ENCODE data around the gene OSBPL3. TPM values are rescaled to one million over a fixed set of nuclear protein-coding genes. Genes with fewer than 3 reads are reported as not detected.

The OSBPL3 gene
- total and polyA plus RNA-seq, 2 donors (not counting 1 experiment from before 2014, with no cell fraction given): 13.5 to 67.6 TPM

- DNase-seq (no peak), ATAC-seq (ENCODE audit: low read depth) (no peak)
- Mint-ChIP-seq H3K4me1 (no peaks in the 10 kb centered on the region), H3K27me3 (peaks cover 4% of the 10 kb centered on the region), H3K4me3 (no peak overlapping the region), H3K27ac (no peak overlapping the region), H3K9me3 (ENCODE audit: insufficient read depth) (peaks cover 2% of the 10 kb centered on the region)
- CTCF ChIA-PET: interaction anchor here (1.3 kb wide), 1 partner anchor 187 kb away, joined by 4 read pairs; no protein-coding TSS in a partner anchor
- H3K27me3 ChIP-seq (replicated peaks in 1 of 4; ENCODE audit: control extremely low read depth in 1 of 4, control insufficient read depth in 3 of 4, insufficient read depth in 4 of 4, low read length in 3 of 4): peaks cover 0 to 3% (median 0%) of the 10 kb centered on the region in 4 experiments
- no peaks in the 10 kb centered on the region for H4K20me1 ChIP-seq (ENCODE audit: control insufficient read depth, insufficient read depth, low read length, poor library complexity, severe bottlenecking)
- no peak overlapping the region for H3K4me2 ChIP-seq (replicated peaks; ENCODE audit: low read depth, low read length, poor library complexity, severe bottlenecking)
- no peaks in the 10 kb centered on the region for H3K79me2 ChIP-seq (ENCODE audit: control insufficient read depth, insufficient read depth, low read length)
- H3K4me1 ChIP-seq (ENCODE audit: control insufficient read depth in 2 of 2, insufficient read depth in 2 of 2, low read length in 2 of 2): no peaks in the 10 kb centered on the region
- no peak overlapping the region for H3K4me3 ChIP-seq (ENCODE audit: control extremely low read depth in 1 of 5, extremely low read depth in 1 of 5, insufficient read depth in 1 of 5, low read depth in 2 of 5, low read length in 4 of 5)
- TF ChIP-seq CTCF (IDR thresholded peaks at IDR 0.05) (no peak), EZH2 (IDR thresholded peaks at IDR 0.05; ENCODE audit: borderline replicate concordance, insufficient read depth, low read depth, low read length, poor library complexity, severe bottlenecking) (no peak)
- no peak overlapping the region for H3K9ac ChIP-seq (ENCODE audit: low read length)
- H2AFZ ChIP-seq (ENCODE audit: insufficient read depth, low read depth, low read length, poor library complexity, severe bottlenecking): no peak overlapping the region
- intact Hi-C loops (cut with micrococcal nuclease): no loop called here
- H3K36me3 ChIP-seq (replicated peaks in 1 of 2; ENCODE audit: control extremely low read depth in 1 of 2, control insufficient read depth in 1 of 2, extremely low read depth in 1 of 2, insufficient read depth in 2 of 2, low read length in 1 of 2): no peaks in the 10 kb centered on the region
- no peak overlapping the region for H3K27ac ChIP-seq (ENCODE audit: low read length in 2 of 2)
- no CpG with 5 or more reads among the region's 1 CpG for WGBS (ENCODE audit: insufficient coverage)
- POLR2A ChIA-PET: no interaction called here
- peaks cover 0 to 5% (median 3%) of the 10 kb centered on the region in 3 donors for H3K9me3 ChIP-seq (ENCODE audit: control extremely low read depth in 1 of 3, control insufficient read depth in 2 of 3, insufficient read depth in 1 of 3, low read length in 2 of 3)
Measured at GRCh38 chr7:25007668-25008067, 27.7 kb upstream of the OSBPL3 start.

GRCh38 chr7:25006276-25006675, 26.3 kb upstream of the OSBPL3 start:
- Mint-ChIP-seq H3K4me3 (no peak overlapping the region), H3K4me1 (no peaks in the 10 kb centered on the region), H3K27ac (no peak overlapping the region), H3K9me3 (ENCODE audit: insufficient read depth) (peaks cover 2% of the 10 kb centered on the region), H3K27me3 (peaks cover 4% of the 10 kb centered on the region)
- no peaks in the 10 kb centered on the region for H3K36me3 ChIP-seq (replicated peaks in 1 of 2; ENCODE audit: control extremely low read depth in 1 of 2, control insufficient read depth in 1 of 2, extremely low read depth in 1 of 2, insufficient read depth in 2 of 2, low read length in 1 of 2)
- H3K4me1 ChIP-seq (ENCODE audit: control insufficient read depth in 2 of 2, insufficient read depth in 2 of 2, low read length in 2 of 2): no peaks in the 10 kb centered on the region
- WGBS (ENCODE audit: insufficient coverage): 86% methylated on average over 1 of the region's 1 CpG
- no peak overlapping the region for H3K27ac ChIP-seq (ENCODE audit: low read length in 2 of 2)
- no peaks in the 10 kb centered on the region for H4K20me1 ChIP-seq (ENCODE audit: control insufficient read depth, insufficient read depth, low read length, poor library complexity, severe bottlenecking)
- H3K79me2 ChIP-seq (ENCODE audit: control insufficient read depth, insufficient read depth, low read length): no peaks in the 10 kb centered on the region
- no peak overlapping the region for H3K9ac ChIP-seq (ENCODE audit: low read length)
- ChIA-PET POLR2A (no interaction called here), CTCF (no interaction called here)
- H3K4me2 ChIP-seq (replicated peaks; ENCODE audit: low read depth, low read length, poor library complexity, severe bottlenecking): no peak overlapping the region
- H3K4me3 ChIP-seq (ENCODE audit: control extremely low read depth in 1 of 5, extremely low read depth in 1 of 5, insufficient read depth in 1 of 5, low read depth in 2 of 5, low read length in 4 of 5): no peak overlapping the region
- DNase-seq (no peak), ATAC-seq (ENCODE audit: low read depth) (no peak)
- H3K27me3 ChIP-seq (replicated peaks in 1 of 4; ENCODE audit: control extremely low read depth in 1 of 4, control insufficient read depth in 3 of 4, insufficient read depth in 4 of 4, low read length in 3 of 4): peaks cover 0 to 3% (median 0%) of the 10 kb centered on the region in 4 experiments
- intact Hi-C loops (cut with micrococcal nuclease): no loop called here
- TF ChIP-seq CTCF (IDR thresholded peaks at IDR 0.05) (no peak), EZH2 (IDR thresholded peaks at IDR 0.05; ENCODE audit: borderline replicate concordance, insufficient read depth, low read depth, low read length, poor library complexity, severe bottlenecking) (no peak)
- H3K9me3 ChIP-seq (ENCODE audit: control extremely low read depth in 1 of 3, control insufficient read depth in 2 of 3, insufficient read depth in 1 of 3, low read length in 2 of 3): peaks cover 0 to 13% (median 3%) of the 10 kb centered on the region in 3 donors
- H2AFZ ChIP-seq (ENCODE audit: insufficient read depth, low read depth, low read length, poor library complexity, severe bottlenecking): no peak overlapping the region

Data from B cell (primary cell).